GM23338 (cell line): Measurements from ENCODE around the gene EDAR. TPM values are rescaled to one million over a fixed set of nuclear protein-coding genes. Genes with fewer than 3 reads are reported as not detected.

ENCODE experiments used
- ATAC-seq: fragments of 200-7000 bp; cut with Tn5 transposase; 3 replicates; pipeline ENCODE4 v1.9.1; 2020
- DNase-seq: peaks from one replicate; pipeline ENCODE4 v3.0.0-alpha.2; 2015; ENCODE audit warnings: low spot score
- H2AFZ ChIP-seq: fragments of 200-600 bp; sonication (generic); 2 replicates; pipeline ENCODE4 v1.8.0; 2016; ENCODE audit warnings: antibody characterized with exemption, mild to moderate bottlenecking, moderate library complexity
- H3F3A ChIP-seq: fragments of 200-600 bp; sonication (generic); replicated peaks from 2 replicates; pipeline ENCODE4 v1.8.0; 2017; ENCODE audit warnings: antibody characterized with exemption, mixed run types, low read depth
- H3K27ac ChIP-seq: fragments of 200-600 bp; sonication (generic); 2 replicates; pipeline ENCODE4 v1.6.1; 2016; ENCODE audit warnings: low read depth
- H3K27me3 ChIP-seq: fragments of 200-600 bp; sonication (generic); 2 replicates; pipeline ENCODE4 v1.8.0; 2016; ENCODE audit warnings: mild to moderate bottlenecking, mixed run types, moderate library complexity; ENCODE audit not compliant: insufficient read depth
- H3K36me3 ChIP-seq: fragments of 200-600 bp; sonication (generic); 2 replicates; pipeline ENCODE4 v1.8.0; 2016; ENCODE audit warnings: mild to moderate bottlenecking; ENCODE audit not compliant: insufficient read depth
- H3K4me1 ChIP-seq: fragments of 200-600 bp; sonication (generic); 2 replicates; pipeline ENCODE4 v1.8.0; 2016; ENCODE audit warnings: mild to moderate bottlenecking, moderate library complexity; ENCODE audit not compliant: insufficient read depth
- H3K4me2 ChIP-seq: fragments of 200-600 bp; sonication (generic); 2 replicates; pipeline ENCODE4 v1.7.1; 2017; ENCODE audit warnings: mixed run types
- H3K4me3 ChIP-seq: fragments of 200-600 bp; sonication (generic); 2 replicates; pipeline ENCODE4 v1.6.1; 2016; ENCODE audit warnings: mixed run types
- H3K79me2 ChIP-seq: fragments of 200-600 bp; sonication (generic); replicated peaks from 2 replicates; pipeline ENCODE4 v1.8.0; 2017; ENCODE audit warnings: mild to moderate bottlenecking; ENCODE audit not compliant: insufficient read depth
- H3K9me2 ChIP-seq: fragments of 200-600 bp; sonication (generic); 2 replicates; pipeline ENCODE4 v1.8.0; 2017; ENCODE audit not compliant: insufficient read depth
- H4K20me1 ChIP-seq: fragments of 200-600 bp; sonication (generic); replicated peaks from 2 replicates; pipeline ENCODE4 v1.8.0; 2017; ENCODE audit warnings: mild to moderate bottlenecking; ENCODE audit not compliant: insufficient read depth
- H3K27ac Mint-ChIP-seq: 2 replicates; pipeline ENCODE4 v1.8.0; 2020; ENCODE audit warnings: inconsistent platforms, mild to moderate bottlenecking, moderate library complexity, mixed read lengths
- H3K27me3 Mint-ChIP-seq: 3 replicates; pipeline ENCODE4 v1.8.0; 2022; ENCODE audit warnings: low read depth, mild to moderate bottlenecking, moderate library complexity, mixed read lengths, inconsistent platforms; ENCODE audit not compliant: insufficient read depth, poor library complexity
- H3K36me3 Mint-ChIP-seq: 3 replicates; pipeline ENCODE4 v1.8.0; 2021; ENCODE audit warnings: low read depth, mild to moderate bottlenecking, inconsistent platforms, moderate library complexity, mixed read lengths
- H3K4me1 Mint-ChIP-seq: 3 replicates; pipeline ENCODE4 v1.8.0; 2020; ENCODE audit warnings: mild to moderate bottlenecking, inconsistent platforms, mixed read lengths
- H3K4me3 Mint-ChIP-seq: 3 replicates; pipeline ENCODE4 v1.8.0; 2021; ENCODE audit warnings: moderate library complexity, mild to moderate bottlenecking, inconsistent platforms, mixed read lengths
- H3K9me3 Mint-ChIP-seq: 3 replicates; pipeline ENCODE4 v1.8.0; 2020; ENCODE audit warnings: moderate library complexity, mild to moderate bottlenecking, inconsistent platforms, mixed read lengths
- CREB1 ChIP-seq: fragments of 250-450 bp; sonication (Bioruptor Pico); IDR thresholded peaks from 2 replicates; pipeline ENCODE4 v1.5.0; 2020; ENCODE audit warnings: low read depth, mild to moderate bottlenecking, moderate library complexity
- EZH2 ChIP-seq: fragments of 200-600 bp; sonication (generic); IDR thresholded peaks from one replicate; pipeline ENCODE4 v1.8.0; 2017; ENCODE audit warnings: antibody characterized with exemption, mild to moderate bottlenecking, low read depth; ENCODE audit not compliant: unreplicated experiment
- EZH2phosphoT487 ChIP-seq: fragments of 200-600 bp; sonication (generic); IDR thresholded peaks from one replicate; pipeline ENCODE4 v1.8.1; 2018; ENCODE audit warnings: antibody characterized with exemption; ENCODE audit not compliant: unreplicated experiment
- NANOG ChIP-seq: IDR thresholded peaks from 2 replicates; pipeline ENCODE4 v1.6.1; 2016; ENCODE audit warnings: antibody characterized with exemption, borderline replicate concordance
- POLR2AphosphoS5 ChIP-seq: IDR thresholded peaks from 2 replicates; pipeline ENCODE4 v1.6.1; 2016; ENCODE audit warnings: antibody characterized with exemption, low read depth
- STAT1 ChIP-seq: IDR thresholded peaks from one replicate; pipeline ENCODE4 v1.6.1; 2016; ENCODE audit warnings: antibody characterized with exemption; ENCODE audit not compliant: unreplicated experiment
- ZNF114 ChIP-seq: fragments of 250-450 bp; sonication (Bioruptor Pico); IDR thresholded peaks from 2 replicates; pipeline ENCODE4 v1.5.0; 2020; ENCODE audit warnings: mild to moderate bottlenecking, moderate library complexity
- ZNF331 ChIP-seq: fragments of 250-450 bp; sonication (Bioruptor Pico); IDR thresholded peaks from 2 replicates; pipeline ENCODE4 v1.5.0; 2020; ENCODE audit warnings: low read depth, mild to moderate bottlenecking, moderate library complexity
- polyA plus RNA-seq: library from polyadenylated mRNA; unstranded; fragments of >200 nt; fragmentation: Nextera tagmentation; extraction: Ambion mirVana; gene quantifications from 2 replicates; pipeline ENCODE4 v1.2.1, GENCODE V29; 2016
- total RNA-seq: library from RNA; depleted of rRNA; stranded (reverse); fragments of >200 nt; shearing (Covaris generic); gene quantifications from 2 replicates; pipeline ENCODE4 v1.2.3, GENCODE V29; 2014
- TF ChIP-seq, protein P1 (sequence below): IDR thresholded peaks from one replicate; pipeline ENCODE4 v1.6.1; 2018; ENCODE audit warnings: antibody characterized with exemption; ENCODE audit not compliant: unreplicated experiment
- TF ChIP-seq, protein P2 (sequence below): IDR thresholded peaks from 2 replicates; pipeline ENCODE4 v1.6.1; 2016; ENCODE audit warnings: antibody characterized with exemption
- TF ChIP-seq, protein P3 (sequence below): fragments of 250-450 bp; sonication (Bioruptor Pico); IDR thresholded peaks from 2 replicates; pipeline ENCODE4 v1.5.0; 2020; ENCODE audit warnings: mild to moderate bottlenecking, moderate library complexity
- TF ChIP-seq, protein P4 (sequence below), 2 experiments: fragments of 200-600 bp in 1 of 2; sonication (generic) in 1 of 2; conservative IDR thresholded peaks; 2 replicates each; pipeline versions ENCODE4 v1.5.1 to v1.6.1; 2016 to 2017; ENCODE audit warnings: antibody characterized with exemption in 2 of 2, low read depth in 2 of 2, mild to moderate bottlenecking in 2 of 2, moderate library complexity in 1 of 2

EDAR gene
- total and polyA plus RNA-seq, 2 experiments from 2014 or later, result not detected

DNA sequence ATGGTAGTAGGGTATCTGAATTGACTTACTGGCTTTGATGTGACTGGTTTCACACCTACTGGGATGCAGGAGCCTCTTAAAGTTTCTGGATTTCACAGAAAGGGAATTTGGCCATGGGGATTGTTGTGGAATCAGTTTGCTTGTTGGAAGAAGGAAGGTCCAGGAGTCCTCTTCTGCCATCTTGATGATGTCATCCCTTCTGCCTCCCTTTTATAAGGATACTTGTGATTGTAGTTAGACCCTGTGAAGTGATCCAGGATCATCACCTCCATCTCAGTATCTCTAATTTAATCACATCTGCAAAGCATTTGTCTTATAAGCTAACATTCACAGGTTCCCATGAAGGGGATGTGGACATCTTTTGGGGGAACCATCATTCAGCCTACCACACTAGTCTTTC, 123.0 kb downstream of the EDAR start:
- H3K27me3 Mint-ChIP-seq, result no peaks in the 10 kb centered on the region
- Histone ChIP-seq H3K27me3 (no peaks in the 10 kb centered on the region), H3K9me2 (no peaks in the 10 kb centered on the region), H3K4me2 (no peak overlapping the region), H3K27ac (no peak overlapping the region), H3K4me1 (no peaks in the 10 kb centered on the region), H3F3A (no peaks in the 10 kb centered on the region), H2AFZ (no peak overlapping the region), H3K79me2 (no peaks in the 10 kb centered on the region), H4K20me1 (no peaks in the 10 kb centered on the region), H3K36me3 (peaks cover 4% of the 10 kb centered on the region; the same call in 1 of the 2 replicates), H3K4me3 (no peak overlapping the region)
- ATAC-seq, result no peak
- DNase-seq, result no peak
- H3K36me3 Mint-ChIP-seq, result peaks cover 32% of the 10 kb centered on the region
- no peaks in the 10 kb centered on the region for H3K4me1 Mint-ChIP-seq
- no peak overlapping the region for H3K4me3 Mint-ChIP-seq
- no peaks in the 10 kb centered on the region for H3K9me3 Mint-ChIP-seq
- TF ChIP-seq, protein P1, sequence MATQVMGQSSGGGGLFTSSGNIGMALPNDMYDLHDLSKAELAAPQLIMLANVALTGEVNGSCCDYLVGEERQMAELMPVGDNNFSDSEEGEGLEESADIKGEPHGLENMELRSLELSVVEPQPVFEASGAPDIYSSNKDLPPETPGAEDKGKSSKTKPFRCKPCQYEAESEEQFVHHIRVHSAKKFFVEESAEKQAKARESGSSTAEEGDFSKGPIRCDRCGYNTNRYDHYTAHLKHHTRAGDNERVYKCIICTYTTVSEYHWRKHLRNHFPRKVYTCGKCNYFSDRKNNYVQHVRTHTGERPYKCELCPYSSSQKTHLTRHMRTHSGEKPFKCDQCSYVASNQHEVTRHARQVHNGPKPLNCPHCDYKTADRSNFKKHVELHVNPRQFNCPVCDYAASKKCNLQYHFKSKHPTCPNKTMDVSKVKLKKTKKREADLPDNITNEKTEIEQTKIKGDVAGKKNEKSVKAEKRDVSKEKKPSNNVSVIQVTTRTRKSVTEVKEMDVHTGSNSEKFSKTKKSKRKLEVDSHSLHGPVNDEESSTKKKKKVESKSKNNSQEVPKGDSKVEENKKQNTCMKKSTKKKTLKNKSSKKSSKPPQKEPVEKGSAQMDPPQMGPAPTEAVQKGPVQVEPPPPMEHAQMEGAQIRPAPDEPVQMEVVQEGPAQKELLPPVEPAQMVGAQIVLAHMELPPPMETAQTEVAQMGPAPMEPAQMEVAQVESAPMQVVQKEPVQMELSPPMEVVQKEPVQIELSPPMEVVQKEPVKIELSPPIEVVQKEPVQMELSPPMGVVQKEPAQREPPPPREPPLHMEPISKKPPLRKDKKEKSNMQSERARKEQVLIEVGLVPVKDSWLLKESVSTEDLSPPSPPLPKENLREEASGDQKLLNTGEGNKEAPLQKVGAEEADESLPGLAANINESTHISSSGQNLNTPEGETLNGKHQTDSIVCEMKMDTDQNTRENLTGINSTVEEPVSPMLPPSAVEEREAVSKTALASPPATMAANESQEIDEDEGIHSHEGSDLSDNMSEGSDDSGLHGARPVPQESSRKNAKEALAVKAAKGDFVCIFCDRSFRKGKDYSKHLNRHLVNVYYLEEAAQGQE, result no peak
- TF ChIP-seq POLR2AphosphoS5, result no peak
- TF ChIP-seq, protein P2, sequence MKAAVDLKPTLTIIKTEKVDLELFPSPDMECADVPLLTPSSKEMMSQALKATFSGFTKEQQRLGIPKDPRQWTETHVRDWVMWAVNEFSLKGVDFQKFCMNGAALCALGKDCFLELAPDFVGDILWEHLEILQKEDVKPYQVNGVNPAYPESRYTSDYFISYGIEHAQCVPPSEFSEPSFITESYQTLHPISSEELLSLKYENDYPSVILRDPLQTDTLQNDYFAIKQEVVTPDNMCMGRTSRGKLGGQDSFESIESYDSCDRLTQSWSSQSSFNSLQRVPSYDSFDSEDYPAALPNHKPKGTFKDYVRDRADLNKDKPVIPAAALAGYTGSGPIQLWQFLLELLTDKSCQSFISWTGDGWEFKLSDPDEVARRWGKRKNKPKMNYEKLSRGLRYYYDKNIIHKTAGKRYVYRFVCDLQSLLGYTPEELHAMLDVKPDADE, result no peak
- TF ChIP-seq, protein P3, sequence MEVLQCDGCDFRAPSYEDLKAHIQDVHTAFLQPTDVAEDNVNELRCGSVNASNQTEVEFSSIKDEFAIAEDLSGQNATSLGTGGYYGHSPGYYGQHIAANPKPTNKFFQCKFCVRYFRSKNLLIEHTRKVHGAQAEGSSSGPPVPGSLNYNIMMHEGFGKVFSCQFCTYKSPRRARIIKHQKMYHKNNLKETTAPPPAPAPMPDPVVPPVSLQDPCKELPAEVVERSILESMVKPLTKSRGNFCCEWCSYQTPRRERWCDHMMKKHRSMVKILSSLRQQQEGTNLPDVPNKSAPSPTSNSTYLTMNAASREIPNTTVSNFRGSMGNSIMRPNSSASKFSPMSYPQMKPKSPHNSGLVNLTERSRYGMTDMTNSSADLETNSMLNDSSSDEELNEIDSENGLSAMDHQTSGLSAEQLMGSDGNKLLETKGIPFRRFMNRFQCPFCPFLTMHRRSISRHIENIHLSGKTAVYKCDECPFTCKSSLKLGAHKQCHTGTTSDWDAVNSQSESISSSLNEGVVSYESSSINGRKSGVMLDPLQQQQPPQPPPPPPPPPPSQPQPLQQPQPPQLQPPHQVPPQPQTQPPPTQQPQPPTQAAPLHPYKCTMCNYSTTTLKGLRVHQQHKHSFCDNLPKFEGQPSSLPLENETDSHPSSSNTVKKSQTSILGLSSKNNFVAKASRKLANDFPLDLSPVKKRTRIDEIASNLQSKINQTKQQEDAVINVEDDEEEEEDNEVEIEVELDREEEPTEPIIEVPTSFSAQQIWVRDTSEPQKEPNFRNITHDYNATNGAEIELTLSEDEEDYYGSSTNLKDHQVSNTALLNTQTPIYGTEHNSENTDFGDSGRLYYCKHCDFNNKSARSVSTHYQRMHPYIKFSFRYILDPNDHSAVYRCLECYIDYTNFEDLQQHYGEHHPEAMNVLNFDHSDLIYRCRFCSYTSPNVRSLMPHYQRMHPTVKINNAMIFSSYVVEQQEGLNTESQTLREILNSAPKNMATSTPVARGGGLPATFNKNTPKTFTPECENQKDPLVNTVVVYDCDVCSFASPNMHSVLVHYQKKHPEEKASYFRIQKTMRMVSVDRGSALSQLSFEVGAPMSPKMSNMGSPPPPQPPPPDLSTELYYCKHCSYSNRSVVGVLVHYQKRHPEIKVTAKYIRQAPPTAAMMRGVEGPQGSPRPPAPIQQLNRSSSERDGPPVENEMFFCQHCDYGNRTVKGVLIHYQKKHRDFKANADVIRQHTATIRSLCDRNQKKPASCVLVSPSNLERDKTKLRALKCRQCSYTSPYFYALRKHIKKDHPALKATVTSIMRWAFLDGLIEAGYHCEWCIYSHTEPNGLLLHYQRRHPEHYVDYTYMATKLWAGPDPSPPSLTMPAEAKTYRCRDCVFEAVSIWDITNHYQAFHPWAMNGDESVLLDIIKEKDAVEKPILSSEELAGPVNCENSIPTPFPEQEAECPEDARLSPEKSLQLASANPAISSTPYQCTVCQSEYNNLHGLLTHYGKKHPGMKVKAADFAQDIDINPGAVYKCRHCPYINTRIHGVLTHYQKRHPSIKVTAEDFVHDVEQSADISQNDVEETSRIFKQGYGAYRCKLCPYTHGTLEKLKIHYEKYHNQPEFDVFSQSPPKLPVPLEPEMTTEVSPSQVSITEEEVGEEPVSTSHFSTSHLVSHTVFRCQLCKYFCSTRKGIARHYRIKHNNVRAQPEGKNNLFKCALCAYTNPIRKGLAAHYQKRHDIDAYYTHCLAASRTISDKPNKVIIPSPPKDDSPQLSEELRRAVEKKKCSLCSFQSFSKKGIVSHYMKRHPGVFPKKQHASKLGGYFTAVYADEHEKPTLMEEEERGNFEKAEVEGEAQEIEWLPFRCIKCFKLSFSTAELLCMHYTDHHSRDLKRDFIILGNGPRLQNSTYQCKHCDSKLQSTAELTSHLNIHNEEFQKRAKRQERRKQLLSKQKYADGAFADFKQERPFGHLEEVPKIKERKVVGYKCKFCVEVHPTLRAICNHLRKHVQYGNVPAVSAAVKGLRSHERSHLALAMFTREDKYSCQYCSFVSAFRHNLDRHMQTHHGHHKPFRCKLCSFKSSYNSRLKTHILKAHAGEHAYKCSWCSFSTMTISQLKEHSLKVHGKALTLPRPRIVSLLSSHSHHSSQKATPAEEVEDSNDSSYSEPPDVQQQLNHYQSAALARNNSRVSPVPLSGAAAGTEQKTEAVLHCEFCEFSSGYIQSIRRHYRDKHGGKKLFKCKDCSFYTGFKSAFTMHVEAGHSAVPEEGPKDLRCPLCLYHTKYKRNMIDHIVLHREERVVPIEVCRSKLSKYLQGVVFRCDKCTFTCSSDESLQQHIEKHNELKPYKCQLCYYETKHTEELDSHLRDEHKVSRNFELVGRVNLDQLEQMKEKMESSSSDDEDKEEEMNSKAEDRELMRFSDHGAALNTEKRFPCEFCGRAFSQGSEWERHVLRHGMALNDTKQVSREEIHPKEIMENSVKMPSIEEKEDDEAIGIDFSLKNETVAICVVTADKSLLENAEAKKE (CRISPR knock-in tag), result no peak
- TF ChIP-seq NANOG, result no peak
- TF ChIP-seq CREB1 (CRISPR knock-in tag), result no peak
- TF ChIP-seq, protein P4, sequence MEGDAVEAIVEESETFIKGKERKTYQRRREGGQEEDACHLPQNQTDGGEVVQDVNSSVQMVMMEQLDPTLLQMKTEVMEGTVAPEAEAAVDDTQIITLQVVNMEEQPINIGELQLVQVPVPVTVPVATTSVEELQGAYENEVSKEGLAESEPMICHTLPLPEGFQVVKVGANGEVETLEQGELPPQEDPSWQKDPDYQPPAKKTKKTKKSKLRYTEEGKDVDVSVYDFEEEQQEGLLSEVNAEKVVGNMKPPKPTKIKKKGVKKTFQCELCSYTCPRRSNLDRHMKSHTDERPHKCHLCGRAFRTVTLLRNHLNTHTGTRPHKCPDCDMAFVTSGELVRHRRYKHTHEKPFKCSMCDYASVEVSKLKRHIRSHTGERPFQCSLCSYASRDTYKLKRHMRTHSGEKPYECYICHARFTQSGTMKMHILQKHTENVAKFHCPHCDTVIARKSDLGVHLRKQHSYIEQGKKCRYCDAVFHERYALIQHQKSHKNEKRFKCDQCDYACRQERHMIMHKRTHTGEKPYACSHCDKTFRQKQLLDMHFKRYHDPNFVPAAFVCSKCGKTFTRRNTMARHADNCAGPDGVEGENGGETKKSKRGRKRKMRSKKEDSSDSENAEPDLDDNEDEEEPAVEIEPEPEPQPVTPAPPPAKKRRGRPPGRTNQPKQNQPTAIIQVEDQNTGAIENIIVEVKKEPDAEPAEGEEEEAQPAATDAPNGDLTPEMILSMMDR (conservative IDR thresholded peaks at IDR 0.05; ENCODE audit: low read depth in 2 of 2), result no peak
- TF ChIP-seq ZNF331 (CRISPR knock-in tag), result no peak
- no peak for TF ChIP-seq EZH2phosphoT487
- no peak for TF ChIP-seq STAT1
- TF ChIP-seq EZH2, result no peak
- no peak for TF ChIP-seq ZNF114
- no peak overlapping the region for H3K27ac Mint-ChIP-seq
